GM13977 (cell line): Measurements from ENCODE around the gene GNPTAB.

Source experiments
- DNase-seq: peaks from one replicate; pipeline ENCODE4 v3.0.0; 2012; ENCODE audit warnings: low spot score
- CTCF ChIP-seq: IDR thresholded peaks from 2 replicates; pipeline ENCODE4 v1.5.1; 2012; ENCODE audit warnings: mild to moderate bottlenecking, control low read depth; ENCODE audit not compliant: insufficient read depth; ENCODE audit errors: extremely low read depth, missing control alignments
- in situ Hi-C: fragments of 300-500 bp; cut with MboI; formaldehyde crosslinking; loops from one replicate; pipeline ENCODE4 v1.12.0; 2022; ENCODE audit warnings: low sequenced_read_pairs, low pct_unique_long_range_greater_than_20kb, mixed read lengths, inconsistent platforms; ENCODE audit not compliant: unreplicated experiment

The GNPTAB gene

GRCh38 chr12:101850199-101850598 is 19.4 kb upstream of the GNPTAB start:
- no peak for DNase-seq
- TF ChIP-seq CTCF = no peak
- in situ Hi-C loops = no loop called here

DNA sequence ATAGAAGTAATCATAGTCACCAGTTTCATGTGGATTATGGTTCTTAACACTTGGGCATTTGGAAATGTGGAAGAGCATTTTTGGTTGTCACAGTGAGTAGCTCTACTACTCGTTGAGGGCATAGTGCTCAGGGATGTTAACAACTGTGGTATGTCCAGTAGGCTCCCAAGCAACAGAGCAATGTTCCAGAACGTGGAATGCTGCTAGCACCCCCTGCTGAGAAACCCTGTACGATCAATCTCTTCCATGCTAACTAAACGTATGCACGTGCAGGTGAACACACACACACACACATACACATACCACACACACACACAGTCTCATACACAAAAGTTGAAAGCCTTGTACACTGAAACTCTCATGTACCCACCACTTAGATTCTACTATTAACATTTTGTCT is 16.6 kb upstream of the GNPTAB start:
- in situ Hi-C loops = no loop called here
- no peak for DNase-seq
- no peak for TF ChIP-seq CTCF

- no peak for DNase-seq
- in situ Hi-C loops = no loop called here
- TF ChIP-seq CTCF = no peak
These were observed 14.5 kb upstream of the GNPTAB start for GRCh38 chr12:101845137-101845711.

DNA sequence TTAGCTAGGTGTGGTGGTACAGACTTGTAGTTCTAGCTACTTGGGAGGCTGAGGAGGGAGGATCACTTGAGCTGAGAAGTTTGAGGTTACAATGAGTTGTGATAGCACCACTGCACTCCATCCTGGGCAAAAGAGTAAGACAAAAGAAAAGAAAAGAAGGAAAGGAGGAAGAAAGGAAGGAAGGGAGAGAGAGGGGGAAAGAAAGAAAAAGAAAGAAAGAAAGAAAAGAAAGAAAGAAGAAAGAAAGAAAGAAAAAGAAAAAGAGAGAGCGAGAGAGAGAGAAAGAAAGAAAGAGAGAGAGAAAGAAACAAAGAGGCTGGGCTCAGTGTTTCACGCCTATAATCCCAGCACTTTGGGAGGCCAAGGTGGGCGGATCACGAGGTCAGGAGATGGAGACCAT is 10.3 kb upstream of the GNPTAB start:
- no peak for DNase-seq
- in situ Hi-C loops = no loop called here
- no peak for TF ChIP-seq CTCF

DNA sequence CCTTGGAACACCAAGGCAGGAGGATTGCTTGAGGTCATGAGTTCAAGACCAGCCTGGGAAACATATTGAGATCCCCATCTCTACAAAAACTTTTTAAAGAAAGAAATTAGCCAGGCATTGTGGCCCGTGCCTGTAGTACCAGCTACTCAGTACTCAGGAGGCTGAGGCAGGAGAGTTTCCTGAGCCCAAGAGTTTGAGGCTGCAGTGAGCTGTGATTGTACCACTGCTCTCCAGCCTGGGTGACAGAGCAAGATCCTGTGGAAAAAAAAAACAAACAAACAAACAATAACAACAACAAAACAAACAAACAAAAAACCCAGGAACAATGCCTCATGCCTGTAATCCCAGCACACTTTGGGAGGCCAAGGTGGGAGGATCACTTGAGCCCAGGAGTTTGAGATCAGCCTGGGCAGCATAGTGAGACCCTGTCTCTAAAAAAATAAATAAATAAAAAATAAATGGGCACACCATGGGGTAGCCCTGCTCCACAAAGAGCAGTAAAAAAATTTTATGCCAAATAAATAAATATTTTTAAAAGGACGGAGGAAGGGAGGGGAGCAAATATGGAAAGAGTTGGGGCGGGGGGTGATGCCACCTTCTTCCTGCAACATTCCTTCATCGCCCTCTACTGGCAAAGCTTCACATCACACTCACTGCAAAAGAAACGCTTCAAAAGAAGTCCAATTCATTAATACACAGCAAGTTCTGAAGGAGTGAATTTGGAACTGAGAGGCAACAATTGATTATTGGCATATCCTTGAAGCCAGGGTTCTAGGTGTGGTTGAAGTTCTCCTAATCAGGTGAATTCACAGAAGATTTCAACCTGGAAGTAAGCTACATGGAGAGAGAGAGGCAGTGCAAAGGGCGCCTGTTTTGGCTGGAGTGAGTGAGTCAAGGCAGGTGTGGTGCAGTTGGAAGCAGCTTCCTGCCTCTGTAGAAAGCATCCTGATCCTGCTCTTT is 8.8 kb upstream of the GNPTAB start:
- in situ Hi-C loops = loop anchor here (10.0 kb wide), 1 partner anchor 425 kb away; no protein-coding TSS in a partner anchor
- DNase-seq = peak; percentile 49

More for the DNA sequence above, 8.8 kb upstream of the GNPTAB start:
- TF ChIP-seq CTCF = peak; percentile 76
